Measurements from ENCODE around the gene AREG.

AREG gene

DNA sequence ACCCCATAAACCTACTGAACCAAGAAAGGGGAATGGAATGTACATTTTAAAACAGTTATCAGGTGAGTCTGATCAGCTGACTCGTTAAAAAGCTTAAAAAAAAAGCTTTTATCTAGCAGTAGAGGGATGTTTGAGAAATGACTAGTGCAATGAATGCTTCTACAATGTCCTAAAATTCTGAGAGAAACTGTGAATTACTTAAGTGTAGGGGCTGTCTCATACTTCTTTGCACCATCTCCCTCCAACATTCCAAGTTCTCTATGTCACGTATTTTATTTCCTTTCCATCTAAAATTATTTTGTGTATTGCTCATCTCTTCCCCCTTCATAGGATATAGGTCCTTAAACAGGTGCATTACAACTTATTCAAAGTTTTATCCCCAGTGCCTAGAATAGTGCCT is 11.9 kb upstream of the AREG start:
- no peak for DNase-seq

DNA sequence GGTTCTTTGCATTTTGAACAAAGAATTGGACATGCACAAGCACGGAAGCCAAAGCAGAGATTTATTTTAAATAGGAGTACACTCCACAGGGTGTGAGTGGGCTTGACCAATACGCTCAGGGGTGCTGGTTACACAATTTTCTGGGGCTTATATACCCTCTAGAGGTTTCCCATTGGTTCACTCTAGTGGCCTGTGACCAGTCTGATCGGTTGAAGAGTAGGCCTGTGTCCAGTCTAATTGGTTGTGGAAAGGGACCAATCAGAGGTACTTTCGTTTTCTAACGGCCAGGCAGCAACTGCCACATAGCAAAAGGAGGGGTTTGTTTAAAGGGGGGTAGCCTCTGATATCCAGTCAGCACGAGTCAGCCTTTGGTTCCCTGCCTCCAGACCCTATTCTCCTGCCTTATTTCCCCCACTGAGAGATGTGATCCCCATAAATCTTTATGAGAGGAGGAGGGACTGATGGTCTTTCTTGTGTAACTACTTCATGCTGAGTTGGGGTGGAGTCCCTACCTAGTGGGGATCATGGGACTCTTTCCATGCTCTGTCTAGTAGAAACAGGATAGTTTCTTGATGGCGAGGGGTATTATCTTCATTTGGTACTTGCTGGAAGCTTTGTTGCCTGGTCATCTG is 11.3 kb upstream of the AREG start:
- DNase-seq = no peak

DNA sequence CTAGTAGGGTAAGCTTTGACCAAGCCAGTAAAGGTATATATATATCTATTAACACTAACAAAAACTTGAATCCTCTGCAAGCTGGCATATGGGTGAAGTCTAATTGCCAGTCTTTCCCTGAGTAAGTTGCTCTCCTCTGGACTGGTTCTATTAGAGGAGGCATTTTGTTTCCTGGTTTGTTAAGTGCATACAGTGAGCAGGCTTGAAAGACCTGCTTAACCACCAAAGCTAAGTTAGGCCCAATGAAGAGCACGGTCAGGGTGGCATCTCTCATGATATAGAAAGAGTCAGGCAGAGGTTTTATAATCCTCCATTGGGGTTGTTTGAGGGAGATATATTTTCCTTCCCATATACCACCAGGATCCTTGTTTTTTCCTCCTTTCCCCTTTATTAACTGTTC is 9.6 kb upstream of the AREG start:
- DNase-seq = no peak

DNA sequence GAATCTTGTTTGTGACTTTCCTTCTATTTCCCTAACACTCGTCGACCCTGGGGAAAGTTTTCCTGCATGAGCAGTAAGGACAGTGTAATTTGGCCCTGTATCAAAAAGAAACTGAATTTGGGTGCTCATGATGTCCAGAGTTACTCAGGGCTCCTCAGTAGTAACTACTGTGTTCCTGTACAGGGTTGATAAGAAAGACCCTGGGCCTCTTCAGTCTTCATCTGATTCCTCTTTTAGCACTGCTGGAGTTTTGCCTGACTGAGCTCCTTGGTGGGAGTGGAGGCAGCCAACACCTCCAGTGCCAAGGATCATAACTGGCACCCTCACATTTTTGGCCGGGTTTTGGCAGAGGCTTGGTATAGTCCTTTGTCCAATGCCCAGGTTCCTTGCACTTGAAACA is 7.1 kb upstream of the AREG start:
- no peak for DNase-seq

GRCh38 chr4:74438661-74439060 is 6.3 kb upstream of the AREG start:
- no peak for DNase-seq

GRCh38 chr4:74439952-74440351 is 5.0 kb upstream of the AREG start:
- no peak for DNase-seq

GRCh38 chr4:74440356-74440755 is 4.6 kb upstream of the AREG start:
- no peak for DNase-seq

- DNase-seq = no peak
These were observed 3.2 kb upstream of the AREG start for GRCh38 chr4:74441744-74442143.

GRCh38 chr4:74446193-74446868 is 1.4 kb downstream of the AREG start:
- no peak for DNase-seq

DNA sequence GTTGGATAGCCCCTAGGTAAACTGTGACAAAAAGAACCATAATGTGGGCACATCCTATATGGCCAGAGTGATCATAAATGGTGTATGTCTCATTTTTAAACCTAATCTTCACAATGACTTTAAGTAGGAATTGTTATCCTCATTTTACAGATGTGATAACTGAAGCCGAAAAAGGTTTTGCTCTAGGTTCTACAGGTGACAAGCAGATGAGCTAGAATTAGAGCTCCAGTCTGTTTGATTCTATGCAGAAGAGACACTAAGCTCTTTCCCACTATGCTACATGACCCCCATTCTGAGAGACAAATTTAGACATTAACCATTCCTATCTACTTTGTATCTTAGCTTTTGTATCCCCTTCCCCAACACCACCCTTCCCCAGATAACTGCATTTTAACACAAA is 2.0 kb downstream of the AREG start:
- no peak for DNase-seq

DNA sequence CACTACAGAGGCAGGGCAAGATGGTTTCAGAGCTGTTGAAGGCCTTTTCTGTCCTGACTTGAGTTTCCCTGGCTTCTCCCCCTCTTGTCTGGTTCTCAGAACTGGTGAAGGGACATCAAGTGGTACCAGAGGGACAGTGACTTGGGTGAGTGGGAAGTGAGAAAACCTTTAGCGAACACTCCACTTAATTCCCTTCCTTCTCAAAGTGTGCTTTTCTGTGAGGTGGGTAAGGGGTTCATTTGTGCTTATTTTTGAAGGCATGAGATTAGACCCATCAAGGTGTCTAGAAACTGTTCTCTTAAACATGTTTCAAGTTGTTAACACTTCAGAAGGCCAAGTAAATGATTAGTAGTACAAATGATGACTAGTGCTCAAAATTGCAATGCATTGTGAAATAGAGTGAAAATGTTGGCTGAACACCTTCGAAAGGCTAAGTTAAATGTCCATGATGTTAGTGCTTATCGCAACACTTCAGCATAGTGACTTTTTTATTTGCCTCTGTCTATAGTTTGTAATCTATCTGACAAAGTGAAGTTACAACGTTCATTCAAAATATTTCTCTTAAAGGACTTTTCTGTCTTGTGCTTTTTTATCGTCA is 2.8 kb downstream of the AREG start:
- no peak for DNase-seq

DNA sequence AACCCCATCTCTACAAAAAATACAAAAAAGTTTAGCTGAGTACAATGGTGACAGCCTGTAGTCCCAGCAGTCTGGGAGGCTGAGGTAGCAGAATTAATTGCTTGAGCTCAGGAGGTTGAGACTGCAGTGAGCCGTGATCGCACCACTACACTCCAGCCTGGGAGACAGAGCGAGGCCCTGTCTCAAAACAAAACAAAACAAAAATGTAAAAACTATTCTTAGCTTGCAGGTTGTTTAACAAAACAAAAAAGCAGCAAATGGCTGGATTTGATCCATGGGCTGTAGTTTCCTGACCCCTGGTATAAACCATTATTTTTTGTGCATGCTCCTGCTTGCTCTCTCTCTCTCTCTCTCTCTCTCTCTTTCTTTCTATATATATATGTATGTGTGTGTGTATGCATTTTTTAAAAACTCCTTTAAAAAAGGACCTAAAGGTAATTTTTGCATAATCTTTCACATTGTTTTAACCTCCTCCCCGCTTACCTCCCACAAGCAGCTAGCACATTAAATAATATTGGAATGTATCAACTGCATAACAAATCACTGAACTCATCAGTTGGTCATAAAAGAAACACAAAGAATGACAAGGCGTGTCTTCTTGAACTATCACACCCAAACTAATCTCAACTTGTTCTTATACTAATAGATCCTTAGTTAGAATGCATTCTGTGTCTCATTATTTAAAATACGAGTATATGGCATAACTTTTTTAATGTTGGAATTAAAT is 4.8 kb downstream of the AREG start:
- DNase-seq = no peak

GRCh38 chr4:74450298-74450683 is 5.4 kb downstream of the AREG start:
- no peak for DNase-seq

DNA sequence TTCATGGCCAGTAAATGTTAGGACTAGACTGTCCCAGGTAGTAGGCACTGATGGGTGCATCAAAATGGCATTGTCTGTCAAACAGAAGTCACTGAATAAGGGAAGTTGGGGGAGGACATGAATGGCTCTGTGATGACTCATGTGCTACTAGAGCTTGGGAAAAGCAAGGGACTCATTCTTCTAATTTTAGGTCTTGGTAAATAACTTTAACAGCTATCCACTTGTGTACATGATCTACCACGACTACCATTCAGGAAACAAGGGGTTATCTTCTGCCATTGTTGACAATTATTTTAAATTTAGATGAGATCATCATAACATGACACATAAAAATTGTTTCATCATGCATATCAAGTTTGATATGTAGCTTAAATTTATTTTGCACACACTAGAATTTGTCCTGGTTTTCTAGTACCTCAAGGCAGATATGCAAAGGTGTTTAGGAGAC is 6.3 kb downstream of the AREG start:
- no peak for DNase-seq

- no peak for DNase-seq
These were observed 8.2 kb downstream of the AREG start for GRCh38 chr4:74453037-74453635.

- DNase-seq = no peak
These were observed 9.2 kb downstream of the AREG start for GRCh38 chr4:74453829-74454742.

DNA sequence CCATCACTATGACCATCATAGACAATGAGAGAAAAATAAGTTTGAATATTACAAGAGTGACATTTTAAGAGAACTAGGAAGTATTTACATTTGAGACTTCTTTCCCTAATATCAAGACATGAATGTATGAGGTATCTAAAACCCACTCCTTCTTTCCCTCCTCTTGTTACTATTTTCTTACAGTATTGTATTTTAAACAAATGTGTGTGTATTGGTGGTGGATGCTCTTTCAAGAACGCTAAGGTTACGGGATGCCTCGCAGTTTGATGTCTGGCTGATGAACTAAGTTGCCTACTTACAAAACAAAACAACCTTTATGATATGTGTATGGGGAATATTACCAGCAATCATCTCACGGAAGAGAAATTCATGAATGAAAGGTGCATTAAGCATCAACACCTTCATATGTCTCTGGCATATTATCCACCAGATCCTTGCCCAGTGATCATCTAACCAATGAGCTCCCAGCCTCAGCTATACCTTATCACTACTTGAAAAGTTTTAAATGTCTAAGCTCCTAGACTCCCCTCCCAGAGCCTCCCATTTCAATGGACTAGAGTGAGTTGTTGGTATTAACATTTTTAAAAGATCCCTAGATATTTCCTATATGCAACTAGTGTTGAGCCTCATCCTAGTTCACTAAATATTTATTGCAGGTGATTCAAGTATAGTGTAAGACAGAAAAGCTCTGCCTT is 10.6 kb downstream of the AREG start:
- DNase-seq = no peak

DNA sequence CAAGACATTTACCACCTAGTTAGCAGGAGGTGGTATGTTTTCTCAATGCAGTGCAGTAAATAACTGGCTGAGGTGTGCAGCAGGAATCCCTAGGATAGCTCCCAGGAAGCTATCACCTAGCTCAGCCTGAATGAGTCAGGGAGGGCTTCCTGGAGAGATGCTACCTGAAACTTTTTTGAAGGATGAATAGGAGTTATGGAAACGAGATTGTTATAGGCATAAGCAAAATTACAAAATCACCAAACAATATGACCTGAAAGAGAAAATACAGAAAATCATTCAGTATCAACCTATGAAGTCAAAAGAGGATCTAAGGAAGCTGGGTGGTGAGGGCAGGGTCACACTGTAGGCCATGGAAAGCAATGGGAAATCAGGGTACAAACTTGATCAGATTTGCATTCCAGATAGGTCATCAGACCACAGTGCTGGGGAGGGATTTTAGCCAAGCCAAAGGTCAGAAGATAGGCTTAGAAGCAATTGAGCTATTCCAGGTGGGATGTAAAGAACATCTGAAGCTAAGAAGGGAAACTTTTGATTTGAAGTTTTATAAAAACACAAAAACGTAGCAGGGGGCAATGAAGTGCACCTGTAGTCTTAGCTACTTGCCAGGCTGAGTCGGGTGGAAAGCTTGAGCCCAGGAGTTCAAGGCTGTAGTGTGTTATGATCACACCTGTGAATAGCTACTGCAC is 11.3 kb downstream of the AREG start:
- no peak for DNase-seq

DNA sequence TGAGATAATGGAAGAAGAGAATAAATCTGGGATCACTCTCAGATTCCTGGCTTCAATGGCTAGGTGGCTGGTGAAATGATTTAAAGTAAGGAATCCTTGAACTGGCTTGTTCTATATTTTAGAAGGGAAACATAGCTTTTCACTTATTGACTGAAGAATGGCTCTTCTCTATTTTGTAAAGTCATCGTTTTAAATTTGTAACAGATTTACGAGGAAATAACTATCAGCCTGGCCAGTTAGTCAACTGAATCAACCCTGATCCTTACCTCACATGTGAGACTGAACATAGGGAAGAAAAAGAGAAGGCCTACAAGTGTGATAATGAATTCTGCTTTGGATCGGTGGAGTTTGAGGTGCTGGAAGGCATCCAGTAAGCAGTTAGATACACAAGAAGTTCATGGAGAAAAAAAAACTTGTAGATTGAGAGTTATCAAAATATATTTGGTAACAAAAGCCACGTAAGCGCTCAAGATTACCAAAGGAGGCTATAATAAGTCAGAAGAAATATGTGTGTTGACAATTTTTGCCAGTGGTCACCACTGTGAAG is 12.0 kb downstream of the AREG start:
- no peak for DNase-seq

GRCh38 chr4:74460833-74461232 is 15.9 kb downstream of the AREG start:
- no peak for DNase-seq

- DNase-seq = no peak
These were observed 18.2 kb downstream of the AREG start for GRCh38 chr4:74463123-74463522.

Data from hippocampal formation (tissue), 2 donors.